HG03108 (cell line): Measurements from ENCODE around the gene PAX6.

Experiments
- ATAC-seq: cut with Tn5 transposase; IDR thresholded peaks from one replicate; pipeline ENCODE4 v1.9.1; 2021; ENCODE audit warnings: moderate library complexity; ENCODE audit not compliant: unreplicated experiment

Gene PAX6

GRCh38 chr11:31810779-31811647, at the start of gene PAX6:
Gene PAX6 (minus strand): TSS chr11:31811322. CDS start chr11:31806411, 4,911 bp downstream.
- ATAC-seq: peak; percentile 49

GRCh38 chr11:31860391-31860790, 49.3 kb upstream of the PAX6 start:
- ATAC-seq: no peak

GRCh38 chr11:31856248-31856647, 45.1 kb upstream of the PAX6 start:
- ATAC-seq: no peak

- no peak for ATAC-seq
These were observed 44.3 kb upstream of the PAX6 start for GRCh38 chr11:31855466-31855865.

GRCh38 chr11:31850365-31850764, 39.2 kb upstream of the PAX6 start:
- no peak for ATAC-seq

- ATAC-seq: no peak
These were observed 36.6 kb upstream of the PAX6 start for GRCh38 chr11:31847761-31848160.

- no peak for ATAC-seq
These were observed 34.2 kb upstream of the PAX6 start for GRCh38 chr11:31845331-31845730.

- ATAC-seq: no peak
These were observed 33.2 kb upstream of the PAX6 start for GRCh38 chr11:31844351-31844750.

GRCh38 chr11:31841435-31841834, 30.3 kb upstream of the PAX6 start:
- no peak for ATAC-seq

- ATAC-seq: no peak
These were observed 23.1 kb upstream of the PAX6 start for GRCh38 chr11:31834237-31834636.

GRCh38 chr11:31830406-31830805, 19.3 kb upstream of the PAX6 start:
- no peak for ATAC-seq

- ATAC-seq: no peak
These were observed 17.1 kb upstream of the PAX6 start for GRCh38 chr11:31828217-31828616.

GRCh38 chr11:31827455-31828206, 16.5 kb upstream of the PAX6 start:
- no peak for ATAC-seq

GRCh38 chr11:31826536-31827438, 15.7 kb upstream of the PAX6 start:
- ATAC-seq: no peak

GRCh38 chr11:31825838-31826484, 14.8 kb upstream of the PAX6 start:
- ATAC-seq: no peak

- ATAC-seq: no peak
These were observed 14.0 kb upstream of the PAX6 start for GRCh38 chr11:31824879-31825837.

- ATAC-seq: no peak
These were observed 13.3 kb upstream of the PAX6 start for GRCh38 chr11:31824332-31824878.

- ATAC-seq: no peak
These were observed 12.7 kb upstream of the PAX6 start for GRCh38 chr11:31823644-31824331.
